ENCODE measurements around the gene PKNOX2. TPM values are rescaled to one million over a fixed set of nuclear protein-coding genes. Genes with fewer than 3 reads are reported as not detected.

Gene PKNOX2
- total and polyA plus RNA-seq, 2 of the 8 experiments (the other 6 are each of a cell fraction or from before 2014, with no cell fraction given): 2.0 TPM

DNA sequence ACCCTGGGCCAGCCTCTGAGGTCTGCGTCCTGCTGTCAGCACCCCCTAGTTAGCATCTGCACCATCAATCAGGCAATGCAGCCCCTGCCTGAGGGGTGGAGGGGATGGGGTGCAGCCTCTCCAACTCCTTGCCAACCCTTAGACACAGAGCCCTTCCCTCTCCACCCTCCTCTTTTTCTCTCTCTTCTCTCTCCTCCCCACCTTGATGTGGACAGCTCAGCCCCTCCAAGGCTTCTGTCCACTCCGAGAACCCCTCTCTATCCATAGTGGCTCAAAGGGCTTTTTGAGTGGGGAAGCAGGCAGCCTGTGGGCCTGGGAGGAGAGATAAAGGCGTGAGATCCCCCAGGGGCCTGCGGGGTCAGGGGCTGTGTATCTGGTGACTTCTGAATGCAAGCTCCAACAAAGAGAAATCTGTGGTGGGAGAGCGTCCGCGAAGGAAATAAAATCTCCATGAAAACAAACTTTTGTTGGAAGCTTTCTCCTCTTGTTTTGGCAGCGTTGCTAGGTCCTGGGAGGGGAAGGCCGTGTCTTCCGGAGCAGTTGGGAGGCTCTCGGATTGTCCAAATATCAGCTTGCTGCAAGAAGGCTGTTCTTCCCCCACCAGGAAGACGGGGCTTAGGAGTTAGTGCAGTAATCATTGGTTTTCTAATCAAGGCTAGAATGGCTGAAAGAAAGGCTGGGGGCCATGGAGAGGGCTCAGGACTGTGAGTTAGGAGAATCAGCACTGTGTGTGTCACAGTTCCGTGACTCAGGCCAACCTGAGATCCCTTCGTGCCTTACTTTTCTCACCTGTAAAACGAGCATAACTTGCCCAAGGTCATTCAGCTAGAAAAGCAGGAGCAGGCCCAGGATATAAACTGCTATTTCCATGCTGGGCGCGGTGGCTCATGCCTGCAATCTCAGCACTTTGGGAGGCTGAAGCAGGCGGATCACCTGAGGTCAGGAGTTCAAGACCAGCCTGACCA is 50.3 kb downstream of the PKNOX2 start (continued):
- TF ChIP-seq, protein P1, sequence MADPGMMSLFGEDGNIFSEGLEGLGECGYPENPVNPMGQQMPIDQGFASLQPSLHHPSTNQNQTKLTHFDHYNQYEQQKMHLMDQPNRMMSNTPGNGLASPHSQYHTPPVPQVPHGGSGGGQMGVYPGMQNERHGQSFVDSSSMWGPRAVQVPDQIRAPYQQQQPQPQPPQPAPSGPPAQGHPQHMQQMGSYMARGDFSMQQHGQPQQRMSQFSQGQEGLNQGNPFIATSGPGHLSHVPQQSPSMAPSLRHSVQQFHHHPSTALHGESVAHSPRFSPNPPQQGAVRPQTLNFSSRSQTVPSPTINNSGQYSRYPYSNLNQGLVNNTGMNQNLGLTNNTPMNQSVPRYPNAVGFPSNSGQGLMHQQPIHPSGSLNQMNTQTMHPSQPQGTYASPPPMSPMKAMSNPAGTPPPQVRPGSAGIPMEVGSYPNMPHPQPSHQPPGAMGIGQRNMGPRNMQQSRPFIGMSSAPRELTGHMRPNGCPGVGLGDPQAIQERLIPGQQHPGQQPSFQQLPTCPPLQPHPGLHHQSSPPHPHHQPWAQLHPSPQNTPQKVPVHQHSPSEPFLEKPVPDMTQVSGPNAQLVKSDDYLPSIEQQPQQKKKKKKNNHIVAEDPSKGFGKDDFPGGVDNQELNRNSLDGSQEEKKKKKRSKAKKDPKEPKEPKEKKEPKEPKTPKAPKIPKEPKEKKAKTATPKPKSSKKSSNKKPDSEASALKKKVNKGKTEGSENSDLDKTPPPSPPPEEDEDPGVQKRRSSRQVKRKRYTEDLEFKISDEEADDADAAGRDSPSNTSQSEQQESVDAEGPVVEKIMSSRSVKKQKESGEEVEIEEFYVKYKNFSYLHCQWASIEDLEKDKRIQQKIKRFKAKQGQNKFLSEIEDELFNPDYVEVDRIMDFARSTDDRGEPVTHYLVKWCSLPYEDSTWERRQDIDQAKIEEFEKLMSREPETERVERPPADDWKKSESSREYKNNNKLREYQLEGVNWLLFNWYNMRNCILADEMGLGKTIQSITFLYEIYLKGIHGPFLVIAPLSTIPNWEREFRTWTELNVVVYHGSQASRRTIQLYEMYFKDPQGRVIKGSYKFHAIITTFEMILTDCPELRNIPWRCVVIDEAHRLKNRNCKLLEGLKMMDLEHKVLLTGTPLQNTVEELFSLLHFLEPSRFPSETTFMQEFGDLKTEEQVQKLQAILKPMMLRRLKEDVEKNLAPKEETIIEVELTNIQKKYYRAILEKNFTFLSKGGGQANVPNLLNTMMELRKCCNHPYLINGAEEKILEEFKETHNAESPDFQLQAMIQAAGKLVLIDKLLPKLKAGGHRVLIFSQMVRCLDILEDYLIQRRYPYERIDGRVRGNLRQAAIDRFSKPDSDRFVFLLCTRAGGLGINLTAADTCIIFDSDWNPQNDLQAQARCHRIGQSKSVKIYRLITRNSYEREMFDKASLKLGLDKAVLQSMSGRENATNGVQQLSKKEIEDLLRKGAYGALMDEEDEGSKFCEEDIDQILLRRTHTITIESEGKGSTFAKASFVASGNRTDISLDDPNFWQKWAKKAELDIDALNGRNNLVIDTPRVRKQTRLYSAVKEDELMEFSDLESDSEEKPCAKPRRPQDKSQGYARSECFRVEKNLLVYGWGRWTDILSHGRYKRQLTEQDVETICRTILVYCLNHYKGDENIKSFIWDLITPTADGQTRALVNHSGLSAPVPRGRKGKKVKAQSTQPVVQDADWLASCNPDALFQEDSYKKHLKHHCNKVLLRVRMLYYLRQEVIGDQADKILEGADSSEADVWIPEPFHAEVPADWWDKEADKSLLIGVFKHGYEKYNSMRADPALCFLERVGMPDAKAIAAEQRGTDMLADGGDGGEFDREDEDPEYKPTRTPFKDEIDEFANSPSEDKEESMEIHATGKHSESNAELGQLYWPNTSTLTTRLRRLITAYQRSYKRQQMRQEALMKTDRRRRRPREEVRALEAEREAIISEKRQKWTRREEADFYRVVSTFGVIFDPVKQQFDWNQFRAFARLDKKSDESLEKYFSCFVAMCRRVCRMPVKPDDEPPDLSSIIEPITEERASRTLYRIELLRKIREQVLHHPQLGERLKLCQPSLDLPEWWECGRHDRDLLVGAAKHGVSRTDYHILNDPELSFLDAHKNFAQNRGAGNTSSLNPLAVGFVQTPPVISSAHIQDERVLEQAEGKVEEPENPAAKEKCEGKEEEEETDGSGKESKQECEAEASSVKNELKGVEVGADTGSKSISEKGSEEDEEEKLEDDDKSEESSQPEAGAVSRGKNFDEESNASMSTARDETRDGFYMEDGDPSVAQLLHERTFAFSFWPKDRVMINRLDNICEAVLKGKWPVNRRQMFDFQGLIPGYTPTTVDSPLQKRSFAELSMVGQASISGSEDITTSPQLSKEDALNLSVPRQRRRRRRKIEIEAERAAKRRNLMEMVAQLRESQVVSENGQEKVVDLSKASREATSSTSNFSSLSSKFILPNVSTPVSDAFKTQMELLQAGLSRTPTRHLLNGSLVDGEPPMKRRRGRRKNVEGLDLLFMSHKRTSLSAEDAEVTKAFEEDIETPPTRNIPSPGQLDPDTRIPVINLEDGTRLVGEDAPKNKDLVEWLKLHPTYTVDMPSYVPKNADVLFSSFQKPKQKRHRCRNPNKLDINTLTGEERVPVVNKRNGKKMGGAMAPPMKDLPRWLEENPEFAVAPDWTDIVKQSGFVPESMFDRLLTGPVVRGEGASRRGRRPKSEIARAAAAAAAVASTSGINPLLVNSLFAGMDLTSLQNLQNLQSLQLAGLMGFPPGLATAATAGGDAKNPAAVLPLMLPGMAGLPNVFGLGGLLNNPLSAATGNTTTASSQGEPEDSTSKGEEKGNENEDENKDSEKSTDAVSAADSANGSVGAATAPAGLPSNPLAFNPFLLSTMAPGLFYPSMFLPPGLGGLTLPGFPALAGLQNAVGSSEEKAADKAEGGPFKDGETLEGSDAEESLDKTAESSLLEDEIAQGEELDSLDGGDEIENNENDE (IDR thresholded peaks at IDR 0.05; ENCODE audit: insufficient replicate concordance, low read length): no peak

All from H1 (cell line).